K562 (cell line): ENCODE results near the gene PPOX. TPM values are rescaled to one million over a fixed set of nuclear protein-coding genes. Genes with fewer than 3 reads are reported as not detected.

ENCODE experiments used
- COPS2 ChIP-seq: fragments of 450-650 bp; conservative IDR thresholded peaks from 2 replicates; pipeline ENCODE4 v1.6.1; 2016; ENCODE audit warnings: mild to moderate bottlenecking, moderate library complexity
- ETV5 ChIP-seq: sonication (generic); formaldehyde crosslinking; IDR thresholded peaks from 2 replicates; pipeline ENCODE4 v1.4.0; 2020; ENCODE audit warnings: low read depth, mild to moderate bottlenecking, missing genetic modification reagents
- FOXJ3 ChIP-seq: sonication (generic); formaldehyde crosslinking; IDR thresholded peaks from 2 replicates; pipeline ENCODE4 v1.4.0; 2020; ENCODE audit warnings: mild to moderate bottlenecking, missing genetic modification reagents
- HEY1 ChIP-seq: fragments of 250-450 bp; sonication (Bioruptor Pico); IDR thresholded peaks from 2 replicates; pipeline ENCODE4 v1.5.0; 2020; ENCODE audit warnings: mild to moderate bottlenecking, moderate library complexity, borderline replicate concordance
- MAFG ChIP-seq: fragments of 450-650 bp; conservative IDR thresholded peaks from 2 replicates; pipeline ENCODE4 v1.6.1; 2016; ENCODE audit warnings: missing genetic modification characterization, missing compliant biosample characterization
- NR2C2 ChIP-seq, 2 experiments: fragments of 200-800 bp in 1 of 2; sonication (Bioruptor generic) in 1 of 2; sonication (generic) in 1 of 2; formaldehyde crosslinking in 1 of 2; IDR thresholded peaks; 2 replicates each; pipeline versions ENCODE4 v1.6.1 to v1.8.0; 2016 to 2022; ENCODE audit warnings: mild to moderate bottlenecking in 1 of 2, missing compliant biosample characterization in 1 of 2, missing genetic modification characterization in 1 of 2, missing genetic modification reagents in 1 of 2
- POLR2G ChIP-seq: fragments of 200-400 bp; formaldehyde crosslinking; IDR thresholded peaks from 2 replicates; pipeline ENCODE4 v1.6.1; 2017; ENCODE audit warnings: low read depth, mild to moderate bottlenecking, antibody characterized with exemption, low read length, moderate library complexity
- PTRF ChIP-seq: fragments of 450-650 bp; IDR thresholded peaks from 2 replicates; pipeline ENCODE4 v1.6.1; 2016; ENCODE audit warnings: mild to moderate bottlenecking, missing genetic modification characterization, missing compliant biosample characterization
- RBM39 ChIP-seq: fragments of 200-400 bp; formaldehyde crosslinking; optimal IDR thresholded peaks from 2 replicates; pipeline ENCODE3; 2018; ENCODE audit warnings: low read depth, low read length
- ZZZ3 ChIP-seq: fragments of 450-650 bp; IDR thresholded peaks from 2 replicates; pipeline ENCODE4 v1.6.1; 2016; ENCODE audit warnings: antibody characterized with exemption, mild to moderate bottlenecking, moderate library complexity
- polyA plus RNA-seq, 8 experiments: library from polyadenylated mRNA; depleted of rRNA in 4 of 8; stranded (reverse) in 5 of 8; unstranded in 3 of 8; fragments of >200 nt; fragmentation: Nextera tagmentation in 2 of 8; fragmentation: Illumina TruSeq in 1 of 8; extraction: Ambion mirVana in 2 of 8; extraction: Trizol in 1 of 8; gene quantifications; 2 replicates each; pipeline versions ENCODE4 v1.2.1 to v1.2.3, GENCODE V29; 2011 to 2014; ENCODE audit warnings: inconsistent platforms in 1 of 8, missing spikeins in 1 of 8
- total RNA-seq, 7 experiments: library from RNA; depleted of rRNA in 6 of 7; stranded (reverse); fragments of >200 nt in 6 of 7; fragmentation: Illumina TruSeq in 2 of 7; extraction: Trizol in 2 of 7; gene quantifications; 2 replicates each; pipeline versions ENCODE4 v1.2.1 to v1.2.3, GENCODE V29; 2011 to 2021; ENCODE audit warnings: low replicate concordance in 1 of 7
- TF ChIP-seq, protein P1 (sequence below): fragments of 450-650 bp; IDR thresholded peaks from 2 replicates; pipeline ENCODE4 v1.7.1; 2018; ENCODE audit warnings: mild to moderate bottlenecking, low read depth; ENCODE audit not compliant: partially characterized antibody
- TF ChIP-seq, protein P2 (sequence below): IDR thresholded peaks from 3 replicates; pipeline ENCODE4 v1.6.1; 2011; ENCODE audit warnings: borderline replicate concordance, mild to moderate bottlenecking, moderate library complexity; ENCODE audit not compliant: insufficient read length; ENCODE audit errors: extremely low read depth
- TF ChIP-seq, protein P3 (sequence below), 3 experiments: fragments of 200-800 bp in 1 of 3; fragments of 250-450 bp in 1 of 3; fragments of 450-650 bp in 1 of 3; sonication (Bioruptor Pico) in 1 of 3; sonication (Bioruptor generic) in 1 of 3; formaldehyde crosslinking in 1 of 3; IDR thresholded peaks; 2 replicates each; pipeline versions ENCODE4 v1.6.1 to v1.8.0; 2016 to 2022; ENCODE audit warnings: mild to moderate bottlenecking in 2 of 3, missing genetic modification characterization in 2 of 3, missing compliant biosample characterization in 1 of 3, moderate library complexity in 1 of 3
- TF ChIP-seq, protein P4 (sequence below): sonication (generic); formaldehyde crosslinking; IDR thresholded peaks from 2 replicates; pipeline ENCODE4 v1.8.1; 2023; ENCODE audit warnings: mild to moderate bottlenecking, missing genetic modification reagents

The PPOX gene
- total and polyA plus RNA-seq, 9 of the 15 experiments (the other 6 are each of a cell fraction or from before 2014, with no cell fraction given), result 17.0 to 57.1 (median 38.9) TPM

DNA sequence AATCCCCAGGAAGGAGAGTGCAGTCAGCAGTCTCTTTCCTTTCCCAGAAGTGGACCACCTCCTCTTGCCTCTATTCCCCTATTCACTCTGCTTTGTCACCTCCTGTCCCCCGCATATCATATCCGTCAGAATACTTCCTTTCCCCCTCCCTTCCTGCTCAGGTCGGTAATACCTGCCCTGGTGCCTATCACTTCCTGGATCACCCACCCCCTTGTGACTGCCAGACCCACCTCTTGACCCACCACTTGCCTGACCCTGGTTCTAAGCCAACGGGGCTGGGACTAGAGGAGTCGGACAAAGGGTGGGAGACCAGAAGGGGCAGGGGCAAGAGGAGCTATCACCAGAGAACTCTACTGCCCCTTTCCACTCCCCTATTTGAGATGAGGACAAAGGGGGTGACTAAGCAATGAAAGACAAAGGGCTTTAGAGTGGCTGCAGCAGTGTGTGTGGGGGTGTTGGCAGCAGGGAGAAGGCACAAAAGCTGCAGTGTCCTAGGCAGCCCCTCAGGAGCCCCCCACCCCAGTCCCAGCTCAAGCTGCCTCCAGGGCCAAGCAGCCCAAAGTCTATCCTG lies 34.3 kb downstream of the PPOX start (continued):
- TF ChIP-seq, protein P1, sequence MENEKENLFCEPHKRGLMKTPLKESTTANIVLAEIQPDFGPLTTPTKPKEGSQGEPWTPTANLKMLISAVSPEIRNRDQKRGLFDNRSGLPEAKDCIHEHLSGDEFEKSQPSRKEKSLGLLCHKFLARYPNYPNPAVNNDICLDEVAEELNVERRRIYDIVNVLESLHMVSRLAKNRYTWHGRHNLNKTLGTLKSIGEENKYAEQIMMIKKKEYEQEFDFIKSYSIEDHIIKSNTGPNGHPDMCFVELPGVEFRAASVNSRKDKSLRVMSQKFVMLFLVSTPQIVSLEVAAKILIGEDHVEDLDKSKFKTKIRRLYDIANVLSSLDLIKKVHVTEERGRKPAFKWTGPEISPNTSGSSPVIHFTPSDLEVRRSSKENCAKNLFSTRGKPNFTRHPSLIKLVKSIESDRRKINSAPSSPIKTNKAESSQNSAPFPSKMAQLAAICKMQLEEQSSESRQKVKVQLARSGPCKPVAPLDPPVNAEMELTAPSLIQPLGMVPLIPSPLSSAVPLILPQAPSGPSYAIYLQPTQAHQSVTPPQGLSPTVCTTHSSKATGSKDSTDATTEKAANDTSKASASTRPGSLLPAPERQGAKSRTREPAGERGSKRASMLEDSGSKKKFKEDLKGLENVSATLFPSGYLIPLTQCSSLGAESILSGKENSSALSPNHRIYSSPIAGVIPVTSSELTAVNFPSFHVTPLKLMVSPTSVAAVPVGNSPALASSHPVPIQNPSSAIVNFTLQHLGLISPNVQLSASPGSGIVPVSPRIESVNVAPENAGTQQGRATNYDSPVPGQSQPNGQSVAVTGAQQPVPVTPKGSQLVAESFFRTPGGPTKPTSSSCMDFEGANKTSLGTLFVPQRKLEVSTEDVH, result no peak
- TF ChIP-seq POLR2G (0 out of 2 replicates have a peak, but pooled peaks have one; percentile 22), ZZZ3 (no peak), PTRF (tag) (no peak), MAFG (no peak; the same call in 1 of the 2 replicates), COPS2 (no peak), ETV5 (0 out of 2 replicates have a peak, but pooled peaks have one; percentile 50), RBM39 (peak; percentile 25), NR2C2 (CRISPR knock-in tag; IDR thresholded peaks at IDR 0.05) (no peak; the same call in 1 of the 2 replicates), NR2C2 (tag; IDR thresholded peaks at IDR 0.05) (no peak), FOXJ3 (CRISPR knock-in tag) (no peak), HEY1 (CRISPR knock-in tag) (no peak)
- TF ChIP-seq, protein P2, sequence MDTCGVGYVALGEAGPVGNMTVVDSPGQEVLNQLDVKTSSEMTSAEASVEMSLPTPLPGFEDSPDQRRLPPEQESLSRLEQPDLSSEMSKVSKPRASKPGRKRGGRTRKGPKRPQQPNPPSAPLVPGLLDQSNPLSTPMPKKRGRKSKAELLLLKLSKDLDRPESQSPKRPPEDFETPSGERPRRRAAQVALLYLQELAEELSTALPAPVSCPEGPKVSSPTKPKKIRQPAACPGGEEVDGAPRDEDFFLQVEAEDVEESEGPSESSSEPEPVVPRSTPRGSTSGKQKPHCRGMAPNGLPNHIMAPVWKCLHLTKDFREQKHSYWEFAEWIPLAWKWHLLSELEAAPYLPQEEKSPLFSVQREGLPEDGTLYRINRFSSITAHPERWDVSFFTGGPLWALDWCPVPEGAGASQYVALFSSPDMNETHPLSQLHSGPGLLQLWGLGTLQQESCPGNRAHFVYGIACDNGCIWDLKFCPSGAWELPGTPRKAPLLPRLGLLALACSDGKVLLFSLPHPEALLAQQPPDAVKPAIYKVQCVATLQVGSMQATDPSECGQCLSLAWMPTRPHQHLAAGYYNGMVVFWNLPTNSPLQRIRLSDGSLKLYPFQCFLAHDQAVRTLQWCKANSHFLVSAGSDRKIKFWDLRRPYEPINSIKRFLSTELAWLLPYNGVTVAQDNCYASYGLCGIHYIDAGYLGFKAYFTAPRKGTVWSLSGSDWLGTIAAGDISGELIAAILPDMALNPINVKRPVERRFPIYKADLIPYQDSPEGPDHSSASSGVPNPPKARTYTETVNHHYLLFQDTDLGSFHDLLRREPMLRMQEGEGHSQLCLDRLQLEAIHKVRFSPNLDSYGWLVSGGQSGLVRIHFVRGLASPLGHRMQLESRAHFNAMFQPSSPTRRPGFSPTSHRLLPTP, result no peak
- TF ChIP-seq, protein P3, sequence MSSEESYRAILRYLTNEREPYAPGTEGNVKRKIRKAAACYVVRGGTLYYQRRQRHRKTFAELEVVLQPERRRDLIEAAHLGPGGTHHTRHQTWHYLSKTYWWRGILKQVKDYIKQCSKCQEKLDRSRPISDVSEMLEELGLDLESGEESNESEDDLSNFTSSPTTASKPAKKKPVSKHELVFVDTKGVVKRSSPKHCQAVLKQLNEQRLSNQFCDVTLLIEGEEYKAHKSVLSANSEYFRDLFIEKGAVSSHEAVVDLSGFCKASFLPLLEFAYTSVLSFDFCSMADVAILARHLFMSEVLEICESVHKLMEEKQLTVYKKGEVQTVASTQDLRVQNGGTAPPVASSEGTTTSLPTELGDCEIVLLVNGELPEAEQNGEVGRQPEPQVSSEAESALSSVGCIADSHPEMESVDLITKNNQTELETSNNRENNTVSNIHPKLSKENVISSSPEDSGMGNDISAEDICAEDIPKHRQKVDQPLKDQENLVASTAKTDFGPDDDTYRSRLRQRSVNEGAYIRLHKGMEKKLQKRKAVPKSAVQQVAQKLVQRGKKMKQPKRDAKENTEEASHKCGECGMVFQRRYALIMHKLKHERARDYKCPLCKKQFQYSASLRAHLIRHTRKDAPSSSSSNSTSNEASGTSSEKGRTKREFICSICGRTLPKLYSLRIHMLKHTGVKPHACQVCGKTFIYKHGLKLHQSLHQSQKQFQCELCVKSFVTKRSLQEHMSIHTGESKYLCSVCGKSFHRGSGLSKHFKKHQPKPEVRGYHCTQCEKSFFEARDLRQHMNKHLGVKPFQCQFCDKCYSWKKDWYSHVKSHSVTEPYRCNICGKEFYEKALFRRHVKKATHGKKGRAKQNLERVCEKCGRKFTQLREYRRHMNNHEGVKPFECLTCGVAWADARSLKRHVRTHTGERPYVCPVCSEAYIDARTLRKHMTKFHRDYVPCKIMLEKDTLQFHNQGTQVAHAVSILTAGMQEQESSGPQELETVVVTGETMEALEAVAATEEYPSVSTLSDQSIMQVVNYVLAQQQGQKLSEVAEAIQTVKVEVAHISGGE (CRISPR knock-in tag; IDR thresholded peaks at IDR 0.05), result peak in 1 of 3 experiments; percentile 23; a peak in 1 of 6 replicates
- TF ChIP-seq, protein P4, sequence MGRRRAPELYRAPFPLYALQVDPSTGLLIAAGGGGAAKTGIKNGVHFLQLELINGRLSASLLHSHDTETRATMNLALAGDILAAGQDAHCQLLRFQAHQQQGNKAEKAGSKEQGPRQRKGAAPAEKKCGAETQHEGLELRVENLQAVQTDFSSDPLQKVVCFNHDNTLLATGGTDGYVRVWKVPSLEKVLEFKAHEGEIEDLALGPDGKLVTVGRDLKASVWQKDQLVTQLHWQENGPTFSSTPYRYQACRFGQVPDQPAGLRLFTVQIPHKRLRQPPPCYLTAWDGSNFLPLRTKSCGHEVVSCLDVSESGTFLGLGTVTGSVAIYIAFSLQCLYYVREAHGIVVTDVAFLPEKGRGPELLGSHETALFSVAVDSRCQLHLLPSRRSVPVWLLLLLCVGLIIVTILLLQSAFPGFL (CRISPR knock-in tag), result no peak
